Measurements from ENCODE around the gene SAPCD2.
"Not testable (repeated sequence)": the region's sequence is repeated elsewhere in the genome, so short reads cannot be mapped to it uniquely, and the experiment has no call there.

The SAPCD2 gene

DNA sequence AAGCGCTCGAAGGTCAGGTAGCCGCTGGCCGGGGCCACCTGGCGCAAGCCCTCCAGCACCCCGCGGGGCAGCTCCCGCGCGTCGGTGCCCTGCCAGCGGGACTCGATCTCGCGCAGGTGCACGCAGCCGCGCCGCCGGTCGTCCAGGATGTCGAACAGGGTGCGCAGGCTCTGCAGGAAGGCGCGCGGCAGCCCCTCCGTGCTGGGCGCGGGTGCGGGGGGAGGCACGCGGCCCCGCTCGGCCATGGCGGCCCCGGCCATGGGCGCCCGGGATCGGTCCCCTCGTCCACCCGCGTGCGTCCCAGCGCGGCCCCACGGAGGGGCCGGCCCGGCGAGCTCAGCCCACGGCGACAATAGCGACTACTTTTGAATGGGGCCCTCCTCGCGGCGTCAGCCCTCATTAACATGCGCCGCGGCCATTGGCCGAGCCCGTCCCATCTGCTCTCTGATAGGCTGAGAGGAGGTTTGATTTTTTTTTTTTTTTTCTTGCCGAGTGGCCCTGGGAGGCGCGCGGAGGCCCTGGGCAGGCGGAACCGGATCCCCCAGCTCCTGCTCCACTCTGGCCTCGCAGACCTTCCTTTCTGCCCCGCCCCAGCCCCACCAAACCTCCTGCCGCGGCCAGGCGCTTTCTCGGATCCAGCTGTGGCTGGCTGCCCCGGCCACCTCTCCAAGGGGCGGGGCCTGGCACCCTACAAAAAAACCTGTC is at the start of gene SAPCD2:
TSS of gene SAPCD2 (minus strand) at position 357 of the 705 bp plus-strand sequence. CDS start at position 260, 97 bp downstream.
- DNase-seq, result peak; percentile 93

DNA sequence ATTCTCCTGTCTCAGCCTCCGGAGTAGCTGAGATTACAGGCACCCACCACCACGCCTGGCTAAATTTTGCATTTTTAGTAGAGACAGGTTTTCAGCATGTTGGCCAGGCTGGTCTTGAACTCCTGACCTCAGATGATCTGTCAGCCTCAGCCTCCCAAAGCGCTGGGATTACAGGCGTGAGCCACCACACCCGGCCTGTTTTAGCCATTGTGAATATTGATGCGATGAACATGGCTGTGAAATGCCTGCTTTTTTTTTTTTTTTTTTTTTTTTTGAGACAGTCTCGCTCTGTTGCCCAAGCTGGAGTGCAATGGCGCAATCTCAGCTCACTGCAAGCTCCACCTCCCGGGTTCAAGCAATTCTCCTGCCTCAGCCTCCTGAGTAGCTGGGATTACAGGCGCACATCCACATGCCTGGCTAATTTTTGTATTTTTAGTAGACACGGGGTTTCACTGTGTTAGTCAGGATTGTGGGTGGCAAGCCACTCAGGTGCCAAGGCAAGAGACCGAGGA is 47.8 kb upstream of the SAPCD2 start:
- not testable (repeated sequence) for DNase-seq

DNA sequence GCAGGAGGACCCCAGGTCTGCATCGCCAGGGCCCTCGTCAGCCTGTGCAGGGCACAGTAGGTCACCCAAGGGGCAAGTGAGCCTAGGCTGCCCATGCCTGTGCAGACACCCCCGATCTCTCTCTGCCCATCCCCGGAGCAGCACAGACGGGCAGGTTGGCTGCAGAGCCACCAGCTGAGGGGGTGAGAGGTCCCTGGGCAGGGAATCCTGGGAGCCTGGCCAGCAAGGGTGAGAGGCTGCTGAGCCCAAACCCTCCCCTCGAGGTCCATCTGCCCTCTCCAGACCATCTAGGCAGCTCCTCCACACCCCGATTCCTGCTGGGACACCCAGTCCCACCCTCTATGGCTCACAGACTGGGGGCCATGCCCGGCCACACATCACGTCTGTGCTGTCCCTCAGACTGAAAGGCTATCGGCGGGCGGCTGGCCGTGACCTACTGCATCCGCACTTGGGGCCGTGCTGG is 46.9 kb upstream of the SAPCD2 start:
- DNase-seq, result no peak

DNA sequence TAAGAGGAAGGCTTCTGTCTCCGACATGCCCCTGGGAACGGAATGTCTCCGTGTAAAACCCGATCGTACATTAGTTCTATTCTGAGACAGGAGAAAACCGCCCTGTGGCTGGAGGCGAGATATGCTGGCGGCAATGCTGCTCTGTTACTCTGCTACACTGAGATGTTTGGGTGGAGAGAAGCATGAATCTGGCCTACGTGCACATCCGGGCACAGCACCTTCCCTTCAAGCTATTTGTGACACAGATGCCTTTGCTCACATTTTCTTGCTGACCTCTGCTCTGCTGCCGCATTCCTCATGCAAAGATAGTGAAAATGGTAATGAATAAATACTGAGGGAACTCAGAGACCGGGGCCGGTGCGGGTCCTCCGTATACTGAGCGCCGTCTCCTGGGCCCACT is 46.4 kb upstream of the SAPCD2 start:
- DNase-seq, result no peak

DNA sequence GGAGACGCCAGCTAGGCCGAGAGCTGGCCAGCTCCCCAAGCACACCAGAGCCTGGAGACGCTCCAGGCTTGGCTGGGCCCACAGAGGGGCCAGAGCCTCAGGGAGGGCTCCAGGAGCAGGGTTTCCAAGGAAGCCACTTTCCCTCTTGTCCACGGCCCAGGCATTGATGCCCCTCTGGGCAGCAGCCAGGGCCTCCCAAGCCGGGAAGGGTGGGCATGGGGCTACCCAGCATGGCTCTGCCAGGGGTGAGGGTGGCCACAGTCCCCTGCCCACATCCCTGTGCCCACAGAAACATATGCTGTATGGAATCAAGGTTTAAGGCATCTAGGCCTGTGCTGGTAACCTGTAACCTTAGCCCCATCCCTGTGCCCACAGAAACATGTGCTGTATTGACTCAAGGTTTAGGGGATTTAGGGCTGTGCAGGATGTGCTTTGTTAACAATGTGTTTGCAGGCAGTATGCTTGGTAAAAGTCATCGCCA is 45.7 kb upstream of the SAPCD2 start:
- DNase-seq, result no peak

- DNase-seq, result no peak
Observed at GRCh38 chr9:137115394-137116026, 45.2 kb upstream of the SAPCD2 start.

DNA sequence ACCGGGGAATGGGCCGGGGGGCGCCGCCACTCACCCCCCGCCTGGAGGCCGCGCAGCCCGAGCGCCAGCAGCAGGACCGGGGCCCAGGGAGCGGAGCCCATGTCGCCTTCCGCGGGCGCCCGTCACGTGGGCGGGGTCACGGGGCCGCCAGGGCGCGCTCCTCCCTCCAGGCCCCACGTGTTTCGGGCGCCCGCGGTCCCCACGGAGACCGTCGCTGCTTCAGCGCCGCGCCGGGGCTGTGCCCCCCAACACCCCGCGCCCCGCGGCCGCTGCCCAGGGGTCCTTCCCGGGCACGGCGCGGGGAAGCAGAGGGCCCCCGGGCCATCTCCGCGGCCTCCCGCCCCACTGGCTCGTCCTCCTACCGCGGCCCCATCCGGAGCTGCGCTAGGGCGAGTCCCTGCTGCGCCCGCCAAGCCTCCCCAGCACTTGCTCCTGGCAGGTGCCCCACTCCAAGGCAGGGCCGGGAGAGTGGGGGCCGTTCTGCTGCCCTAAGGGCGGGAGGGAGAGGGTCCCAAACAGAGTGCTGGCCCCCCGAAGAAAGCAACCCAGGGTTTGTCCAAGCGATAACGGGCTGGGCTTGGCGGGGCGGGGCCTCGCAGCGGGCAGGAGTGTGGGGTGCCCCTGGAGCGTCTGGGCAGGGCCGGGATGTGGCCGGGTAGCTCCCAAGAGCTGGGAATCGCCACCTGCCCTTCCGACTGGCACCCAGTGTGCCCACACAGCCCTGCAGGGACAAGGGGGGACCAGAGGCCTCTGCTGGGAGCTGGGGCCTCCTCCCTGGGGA is 44.4 kb upstream of the SAPCD2 start, which contains the start of gene DPP7:
TSS of gene DPP7 (minus strand) at position 121 of the 781 bp plus-strand sequence. CDS start at position 101, 20 bp downstream.
- peak; percentile 68 for DNase-seq

- peak; percentile 66 for DNase-seq
Observed at GRCh38 chr9:137114220-137114612, 43.9 kb upstream of the SAPCD2 start.

DNA sequence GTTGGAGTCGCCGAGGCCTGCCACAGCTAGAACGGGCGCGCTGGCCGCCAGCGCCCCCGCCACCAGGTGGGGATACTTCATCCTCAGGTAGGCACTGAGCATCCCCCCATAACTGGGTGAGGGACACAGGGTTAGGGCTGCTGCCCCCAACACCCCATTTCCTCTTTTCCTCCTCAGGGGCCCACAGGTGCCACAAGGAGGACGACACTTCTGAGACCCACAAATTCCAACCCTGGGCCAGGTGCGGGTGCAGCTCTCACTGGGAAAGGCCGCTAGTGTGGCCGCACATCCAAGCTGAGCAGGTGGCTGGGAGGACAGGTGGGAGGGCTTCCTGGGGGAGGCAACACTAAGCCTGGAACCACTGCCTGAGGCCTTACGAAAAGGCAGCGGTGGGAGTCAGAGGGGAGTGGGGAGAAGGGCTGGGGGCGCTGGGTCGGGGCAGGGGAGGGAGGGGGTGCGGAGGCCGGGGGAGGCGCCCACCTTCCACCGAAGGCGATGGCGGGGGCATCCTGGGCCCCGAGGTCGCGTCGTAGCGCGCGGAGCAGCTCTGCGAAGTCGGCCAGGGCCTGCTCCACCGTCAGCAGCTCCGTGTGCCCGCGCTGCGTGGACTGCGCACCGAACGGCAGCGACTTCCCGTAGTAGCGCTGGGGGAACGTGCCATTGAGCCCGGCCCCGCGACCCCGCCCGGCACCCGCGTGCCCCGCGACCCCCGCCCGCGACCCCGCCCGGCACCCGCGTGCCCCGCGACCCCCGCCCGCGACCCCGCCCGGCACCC is 43.2 kb upstream of the SAPCD2 start:
- no peak for DNase-seq

GRCh38 chr9:137112564-137113384 is 42.4 kb upstream of the SAPCD2 start:
- DNase-seq, result no peak

GRCh38 chr9:137111788-137112563 is 41.6 kb upstream of the SAPCD2 start:
- no peak for DNase-seq

DNA sequence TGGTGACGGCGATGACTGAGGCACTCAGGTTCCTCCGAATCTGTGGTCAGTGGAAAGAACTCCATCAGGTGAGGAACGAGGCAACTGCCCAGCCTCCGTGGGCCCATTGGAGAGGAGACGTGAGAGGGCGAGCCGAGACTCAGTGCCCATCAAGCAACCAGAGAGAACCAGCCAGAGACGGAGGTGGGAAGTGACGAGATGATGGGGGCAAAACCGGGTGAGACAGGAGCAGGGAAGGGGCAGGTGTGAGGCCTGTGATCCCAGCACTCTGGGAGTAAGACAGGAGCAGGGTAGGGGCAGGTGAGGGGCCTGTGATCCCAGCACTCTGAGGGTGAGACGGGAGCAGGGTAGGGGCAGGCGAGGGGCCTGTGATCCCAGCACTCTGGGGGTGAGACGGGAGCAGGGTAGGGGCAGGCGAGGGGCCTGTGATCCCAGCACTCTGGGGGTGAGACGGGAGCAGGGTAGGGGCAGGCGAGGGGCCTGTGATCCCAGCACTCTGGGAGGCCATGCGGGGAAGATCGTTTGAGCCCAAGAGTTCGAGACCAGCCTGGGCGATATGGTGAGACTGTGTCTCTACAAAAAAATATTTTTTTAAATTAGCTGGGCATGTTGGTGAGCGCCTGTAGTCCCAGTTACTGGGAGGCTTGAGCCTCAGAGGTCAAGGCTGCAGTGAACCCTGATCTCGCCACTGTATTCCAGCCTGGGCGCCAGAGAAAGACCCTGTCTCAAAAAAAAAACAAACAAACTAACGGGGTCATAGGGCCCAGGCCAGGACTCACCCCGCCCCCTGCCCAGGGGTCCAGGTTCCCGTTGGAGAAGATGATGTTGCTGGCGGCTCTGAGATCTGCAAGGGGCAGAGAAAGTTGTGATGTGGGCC is 40.8 kb upstream of the SAPCD2 start:
- no peak for DNase-seq

GRCh38 chr9:137110147-137110910 is 40.0 kb upstream of the SAPCD2 start:
- DNase-seq, result no peak

GRCh38 chr9:137109250-137110146 is 39.1 kb upstream of the SAPCD2 start:
- DNase-seq, result no peak

GRCh38 chr9:137108608-137109249 is 38.4 kb upstream of the SAPCD2 start:
- DNase-seq, result no peak

DNA sequence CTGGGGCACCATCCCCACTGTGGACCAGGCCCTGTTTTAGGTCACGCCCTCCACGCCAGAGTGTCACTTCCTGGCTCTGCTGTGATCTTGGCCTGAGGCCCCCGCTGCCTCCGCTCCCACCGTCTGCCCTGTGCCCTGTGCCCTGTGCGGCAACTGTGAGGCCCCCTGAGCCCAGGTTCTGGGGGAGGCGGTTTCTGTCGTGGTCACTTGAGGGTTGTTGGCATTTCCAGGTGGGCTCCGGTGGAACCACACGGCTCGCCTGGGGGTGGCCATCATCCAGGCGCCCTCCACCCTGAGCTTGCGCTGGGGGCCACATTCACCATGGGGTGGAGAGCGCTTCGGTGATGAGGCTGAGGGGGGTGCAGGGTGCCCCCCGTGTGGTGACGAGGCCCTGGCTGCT is 37.6 kb upstream of the SAPCD2 start:
- DNase-seq, result no peak

- DNase-seq, result no peak
Observed at GRCh38 chr9:137107312-137107921, 37.1 kb upstream of the SAPCD2 start.

All from eye (tissue), 1 donor.